DOHH2 (cell line): Measurements from ENCODE around the gene C15orf62.

Source experiments
- H3F3A ChIP-seq: fragments of 200-600 bp; sonication (generic), shearing (Covaris generic); 2 replicates; pipeline ENCODE4 v1.6.0; 2016; ENCODE audit warnings: antibody characterized with exemption, mild to moderate bottlenecking; ENCODE audit not compliant: control insufficient read depth, insufficient read depth
- H3K27ac ChIP-seq: fragments of 200-600 bp; sonication (generic); 2 replicates; pipeline ENCODE4 v1.5.1; 2014; ENCODE audit warnings: low read depth, mild to moderate bottlenecking, low read length, moderate library complexity
- H3K27me3 ChIP-seq: fragments of 200-600 bp; sonication (generic); 2 replicates; pipeline ENCODE4 v1.6.1; 2014; ENCODE audit warnings: mild to moderate bottlenecking, low read length, mixed read lengths; ENCODE audit not compliant: control insufficient read depth
- H3K36me3 ChIP-seq: fragments of 200-600 bp; sonication (generic); 2 replicates; pipeline ENCODE4 v1.6.1; 2014; ENCODE audit warnings: mild to moderate bottlenecking, low read length, moderate library complexity, mixed read lengths; ENCODE audit not compliant: control insufficient read depth
- H3K4me1 ChIP-seq: fragments of 200-600 bp; sonication (generic); 2 replicates; pipeline ENCODE4 v1.6.1; 2014; ENCODE audit warnings: mild to moderate bottlenecking, low read length, mixed read lengths; ENCODE audit not compliant: control insufficient read depth
- H3K4me2 ChIP-seq: fragments of 200-600 bp; sonication (generic); 2 replicates; pipeline ENCODE4 v1.6.0; 2014; ENCODE audit warnings: mild to moderate bottlenecking, low read length, moderate library complexity
- H3K4me3 ChIP-seq: fragments of 200-600 bp; sonication (generic); 2 replicates; pipeline ENCODE4 v1.5.1; 2014; ENCODE audit warnings: mild to moderate bottlenecking, low read length, mixed read lengths
- H3K79me2 ChIP-seq: fragments of 200-600 bp; sonication (generic); 2 replicates; pipeline ENCODE4 v1.6.1; 2014; ENCODE audit warnings: mild to moderate bottlenecking, low read length, mixed read lengths; ENCODE audit not compliant: control insufficient read depth
- H3K9me2 ChIP-seq: fragments of 200-600 bp; sonication (generic); replicated peaks from 2 replicates; pipeline ENCODE4 v1.6.1; 2014; ENCODE audit warnings: mild to moderate bottlenecking, low read length, mixed read lengths; ENCODE audit not compliant: control insufficient read depth
- H3K9me3 ChIP-seq: fragments of 200-600 bp; sonication (generic); 2 replicates; pipeline ENCODE4 v1.6.1; 2014; ENCODE audit warnings: antibody characterized with exemption, low read length, mixed read lengths; ENCODE audit not compliant: control insufficient read depth, insufficient read depth
- H4K20me1 ChIP-seq: fragments of 200-600 bp; sonication (generic); 2 replicates; pipeline ENCODE4 v1.6.0; 2014; ENCODE audit warnings: low read depth, mild to moderate bottlenecking, antibody characterized with exemption, low read length, moderate library complexity; ENCODE audit not compliant: control insufficient read depth, insufficient read depth
- CTCF ChIP-seq: fragments of 200-600 bp; sonication (generic); IDR thresholded peaks from one replicate; pipeline ENCODE4 v1.5.1; 2014; ENCODE audit warnings: antibody characterized with exemption, mild to moderate bottlenecking, low read depth, low read length; ENCODE audit not compliant: poor library complexity, severe bottlenecking
- EZH2phosphoT487 ChIP-seq: fragments of 200-600 bp; sonication (generic); IDR thresholded peaks from 2 replicates; pipeline ENCODE4 v1.6.1; 2017; ENCODE audit warnings: borderline replicate concordance, mild to moderate bottlenecking, antibody characterized with exemption, low read length, moderate library complexity, mixed read lengths

Gene C15orf62

GRCh38 chr15:40743485-40743901, 26.3 kb upstream of the C15orf62 start:
- TF ChIP-seq EZH2phosphoT487 (no peak), CTCF (no peak)
- no peaks in the 10 kb centered on the region for H3K9me2 ChIP-seq
- no peak overlapping the region for H3K4me2 ChIP-seq
- H3K36me3 ChIP-seq = peaks cover 82% of the 10 kb centered on the region
- no peaks in the 10 kb centered on the region for H4K20me1 ChIP-seq
- no peaks in the 10 kb centered on the region for H3K4me1 ChIP-seq
- H3K27ac ChIP-seq = no peak overlapping the region
- H3K4me3 ChIP-seq = no peak overlapping the region
- peaks cover 3% of the 10 kb centered on the region; the same call in 1 of the 2 replicates for H3F3A ChIP-seq
- H3K79me2 ChIP-seq = 0 out of 2 replicates have a peak, but pooled peaks cover 6% of the 10 kb centered on the region
- H3K9me3 ChIP-seq = no peaks in the 10 kb centered on the region
- no peaks in the 10 kb centered on the region for H3K27me3 ChIP-seq

- no peaks in the 10 kb centered on the region for H3K27me3 ChIP-seq
- no peaks in the 10 kb centered on the region for H3K9me3 ChIP-seq
- H3K4me3 ChIP-seq = no peak overlapping the region
- H3F3A ChIP-seq = peaks cover 3% of the 10 kb centered on the region; the same call in 1 of the 2 replicates
- H3K4me2 ChIP-seq = no peak overlapping the region
- no peaks in the 10 kb centered on the region for H4K20me1 ChIP-seq
- H3K27ac ChIP-seq = no peak overlapping the region
- no peaks in the 10 kb centered on the region for H3K4me1 ChIP-seq
- H3K36me3 ChIP-seq = peaks cover 79% of the 10 kb centered on the region
- H3K9me2 ChIP-seq = no peaks in the 10 kb centered on the region
- H3K79me2 ChIP-seq = peaks cover 6% of the 10 kb centered on the region; the same call in 1 of the 2 replicates
- no peak for TF ChIP-seq EZH2phosphoT487
- peak; percentile 23 for TF ChIP-seq CTCF
These were observed 25.6 kb upstream of the C15orf62 start for GRCh38 chr15:40743921-40744814.

GRCh38 chr15:40744815-40745152, 25.0 kb upstream of the C15orf62 start:
- no peak overlapping the region for H3K4me2 ChIP-seq
- no peaks in the 10 kb centered on the region for H3K4me1 ChIP-seq
- peaks cover 79% of the 10 kb centered on the region for H3K36me3 ChIP-seq

More at GRCh38 chr15:40744815-40745152, 25.0 kb upstream of the C15orf62 start:
- H3K27ac ChIP-seq = no peak overlapping the region
- H3K27me3 ChIP-seq = no peaks in the 10 kb centered on the region
- H3F3A ChIP-seq = peaks cover 3% of the 10 kb centered on the region; the same call in 1 of the 2 replicates
- no peak overlapping the region for H3K4me3 ChIP-seq
- no peaks in the 10 kb centered on the region for H3K9me3 ChIP-seq
- H3K9me2 ChIP-seq = no peaks in the 10 kb centered on the region
- H3K79me2 ChIP-seq = peaks cover 10% of the 10 kb centered on the region; the same call in 1 of the 2 replicates
- no peaks in the 10 kb centered on the region for H4K20me1 ChIP-seq
- no peak for TF ChIP-seq EZH2phosphoT487
- TF ChIP-seq CTCF = no peak
